VCaP (cell line): ENCODE data around the gene MPP1.

Experiments
- H3K27ac ChIP-seq: fragments of 450-650 bp; 2 replicates; pipeline ENCODE4 v1.5.1; 2017
- CTCF ChIP-seq: fragments of 450-650 bp; conservative IDR thresholded peaks from 2 replicates; pipeline ENCODE4 v1.5.1; 2017; ENCODE audit warnings: mild to moderate bottlenecking, moderate library complexity

Gene MPP1

GRCh38 chrX:154758696-154759095, 46.6 kb downstream of the MPP1 start:
- no peak overlapping the region for H3K27ac ChIP-seq
- no peak for TF ChIP-seq CTCF

GRCh38 chrX:154751669-154752271, 53.5 kb downstream of the MPP1 start:
- no peak overlapping the region for H3K27ac ChIP-seq

GRCh38 chrX:154751203-154751668, 54.0 kb downstream of the MPP1 start:
- no peak overlapping the region for H3K27ac ChIP-seq
- TF ChIP-seq CTCF: no peak

More at GRCh38 chrX:154751669-154752271, 53.5 kb downstream of the MPP1 start:
- TF ChIP-seq CTCF: no peak

GRCh38 chrX:154750301-154751202, 54.7 kb downstream of the MPP1 start, which contains the start of gene GAB3:
Gene GAB3, minus strand, starts transcription at chrX:154751077. Its CDS starts 52 bp downstream, at chrX:154751025.
- no peak for TF ChIP-seq CTCF
- H3K27ac ChIP-seq: no peak within 1 kb of the TSS

- no peak for TF ChIP-seq CTCF
- H3K27ac ChIP-seq: no peak overlapping the region
Observed at GRCh38 chrX:154749856-154750255, 55.4 kb downstream of the MPP1 start.

GRCh38 chrX:154748712-154749339, 56.5 kb downstream of the MPP1 start:
- no peak overlapping the region for H3K27ac ChIP-seq
- TF ChIP-seq CTCF: peak; percentile 82

- no peak overlapping the region for H3K27ac ChIP-seq
- TF ChIP-seq CTCF: no peak
Observed at GRCh38 chrX:154742613-154743012, 62.7 kb downstream of the MPP1 start.
